ENCODE results near the gene COL6A1. TPM values are rescaled to one million over a fixed set of nuclear protein-coding genes. Genes with fewer than 3 reads are reported as not detected.

COL6A1 gene
- polyA plus RNA-seq, 1 donor: 470 TPM

- Histone ChIP-seq H3K9me3 (ENCODE audit: control insufficient read depth, low read depth, low read length) (no peaks in the 10 kb centered on the region), H3K4me3 (ENCODE audit: low read length) (no peak overlapping the region), H3K36me3 (ENCODE audit: control insufficient read depth, insufficient read depth, low read length) (peaks cover 83% of the 10 kb centered on the region), H3K27me3 (ENCODE audit: control insufficient read depth, insufficient read depth, low read length) (no peaks in the 10 kb centered on the region), H3K4me1 (ENCODE audit: control insufficient read depth, insufficient read depth, low read length) (no peaks in the 10 kb centered on the region), H3K27ac (ENCODE audit: low read length) (no peak overlapping the region)
- WGBS (ENCODE audit: insufficient coverage, low lambda C conversion rate): 90% methylated on average over 2 of the region's 36 CpGs
- DNase-seq: no peak
These were observed 7.1 kb downstream of the COL6A1 start for GRCh38 chr21:45988366-45989347.

GRCh38 chr21:45989355-45990048 lies 7.9 kb downstream of the COL6A1 start:
- Histone ChIP-seq H3K27ac (ENCODE audit: low read length) (no peak overlapping the region), H3K27me3 (ENCODE audit: control insufficient read depth, insufficient read depth, low read length) (no peaks in the 10 kb centered on the region), H3K36me3 (ENCODE audit: control insufficient read depth, insufficient read depth, low read length) (peaks cover 84% of the 10 kb centered on the region), H3K4me1 (ENCODE audit: control insufficient read depth, insufficient read depth, low read length) (peaks cover 2% of the 10 kb centered on the region), H3K4me3 (ENCODE audit: low read length) (no peak overlapping the region), H3K9me3 (ENCODE audit: control insufficient read depth, low read depth, low read length) (no peaks in the 10 kb centered on the region)
- DNase-seq: no peak
- no CpG with 5 or more reads among the region's 32 CpGs for WGBS (ENCODE audit: insufficient coverage, low lambda C conversion rate)

GRCh38 chr21:45990049-45990711 lies 8.6 kb downstream of the COL6A1 start:
- Histone ChIP-seq H3K9me3 (ENCODE audit: control insufficient read depth, low read depth, low read length) (no peaks in the 10 kb centered on the region), H3K27ac (ENCODE audit: low read length) (no peak overlapping the region), H3K36me3 (ENCODE audit: control insufficient read depth, insufficient read depth, low read length) (peaks cover 84% of the 10 kb centered on the region), H3K4me1 (ENCODE audit: control insufficient read depth, insufficient read depth, low read length) (peaks cover 7% of the 10 kb centered on the region), H3K4me3 (ENCODE audit: low read length) (no peak overlapping the region), H3K27me3 (ENCODE audit: control insufficient read depth, insufficient read depth, low read length) (no peaks in the 10 kb centered on the region)
- DNase-seq: no peak
- 92% methylated on average over 4 of the region's 30 CpGs for WGBS (ENCODE audit: insufficient coverage, low lambda C conversion rate)

GRCh38 chr21:45990741-45991605 lies 9.4 kb downstream of the COL6A1 start:
- Histone ChIP-seq H3K36me3 (ENCODE audit: control insufficient read depth, insufficient read depth, low read length) (peaks cover 76% of the 10 kb centered on the region), H3K4me3 (ENCODE audit: low read length) (no peak overlapping the region), H3K9me3 (ENCODE audit: control insufficient read depth, low read depth, low read length) (no peaks in the 10 kb centered on the region), H3K27me3 (ENCODE audit: control insufficient read depth, insufficient read depth, low read length) (no peaks in the 10 kb centered on the region), H3K4me1 (ENCODE audit: control insufficient read depth, insufficient read depth, low read length) (peaks cover 7% of the 10 kb centered on the region), H3K27ac (ENCODE audit: low read length) (no peak overlapping the region)
- WGBS (ENCODE audit: insufficient coverage, low lambda C conversion rate): 60% methylated on average over 2 of the region's 45 CpGs
- no peak for DNase-seq

- no peak overlapping the region for H3K27ac ChIP-seq (ENCODE audit: low read length)
- no peak overlapping the region for H3K4me3 ChIP-seq (ENCODE audit: low read length)
- peaks cover 7% of the 10 kb centered on the region for H3K4me1 ChIP-seq (ENCODE audit: control insufficient read depth, insufficient read depth, low read length)
- H3K9me3 ChIP-seq (ENCODE audit: control insufficient read depth, low read depth, low read length): no peaks in the 10 kb centered on the region
- no peaks in the 10 kb centered on the region for H3K27me3 ChIP-seq (ENCODE audit: control insufficient read depth, insufficient read depth, low read length)
- WGBS (ENCODE audit: insufficient coverage, low lambda C conversion rate): no CpG with 5 or more reads among the region's 18 CpGs
- H3K36me3 ChIP-seq (ENCODE audit: control insufficient read depth, insufficient read depth, low read length): peaks cover 75% of the 10 kb centered on the region
- DNase-seq: no peak
These were observed 10.2 kb downstream of the COL6A1 start for GRCh38 chr21:45991606-45992300.

- Histone ChIP-seq H3K4me1 (ENCODE audit: control insufficient read depth, insufficient read depth, low read length) (peaks cover 7% of the 10 kb centered on the region), H3K36me3 (ENCODE audit: control insufficient read depth, insufficient read depth, low read length) (peaks cover 75% of the 10 kb centered on the region), H3K4me3 (ENCODE audit: low read length) (no peak overlapping the region), H3K27me3 (ENCODE audit: control insufficient read depth, insufficient read depth, low read length) (no peaks in the 10 kb centered on the region), H3K9me3 (ENCODE audit: control insufficient read depth, low read depth, low read length) (no peaks in the 10 kb centered on the region), H3K27ac (ENCODE audit: low read length) (no peak overlapping the region)
- no CpG with 5 or more reads among the region's 32 CpGs for WGBS (ENCODE audit: insufficient coverage, low lambda C conversion rate)
- no peak for DNase-seq
These were observed 11.0 kb downstream of the COL6A1 start for GRCh38 chr21:45992301-45993209.

- peaks cover 82% of the 10 kb centered on the region for H3K36me3 ChIP-seq (ENCODE audit: control insufficient read depth, insufficient read depth, low read length)
- peaks cover 7% of the 10 kb centered on the region for H3K4me1 ChIP-seq (ENCODE audit: control insufficient read depth, insufficient read depth, low read length)
- H3K27ac ChIP-seq (ENCODE audit: low read length): no peak overlapping the region
- DNase-seq: no peak
- no peaks in the 10 kb centered on the region for H3K9me3 ChIP-seq (ENCODE audit: control insufficient read depth, low read depth, low read length)
- no peaks in the 10 kb centered on the region for H3K27me3 ChIP-seq (ENCODE audit: control insufficient read depth, insufficient read depth, low read length)
- no peak overlapping the region for H3K4me3 ChIP-seq (ENCODE audit: low read length)
- no CpG with 5 or more reads among the region's 44 CpGs for WGBS (ENCODE audit: insufficient coverage, low lambda C conversion rate)
These were observed 11.9 kb downstream of the COL6A1 start for GRCh38 chr21:45993210-45994085.

GRCh38 chr21:45994086-45994661 lies 12.6 kb downstream of the COL6A1 start:
- no peaks in the 10 kb centered on the region for H3K27me3 ChIP-seq (ENCODE audit: control insufficient read depth, insufficient read depth, low read length)
- peaks cover 7% of the 10 kb centered on the region for H3K4me1 ChIP-seq (ENCODE audit: control insufficient read depth, insufficient read depth, low read length)
- H3K27ac ChIP-seq (ENCODE audit: low read length): no peak overlapping the region
- peaks cover 3% of the 10 kb centered on the region for H3K9me3 ChIP-seq (ENCODE audit: control insufficient read depth, low read depth, low read length)
- no CpG with 5 or more reads among the region's 24 CpGs for WGBS (ENCODE audit: insufficient coverage, low lambda C conversion rate)
- peaks cover 84% of the 10 kb centered on the region for H3K36me3 ChIP-seq (ENCODE audit: control insufficient read depth, insufficient read depth, low read length)
- H3K4me3 ChIP-seq (ENCODE audit: low read length): no peak overlapping the region
- no peak for DNase-seq

Data from large intestine (tissue), 3 donors.